Colonic mucosa (tissue), 4 donors: ENCODE results near the gene TIMM23. TPM values are rescaled to one million over a fixed set of nuclear protein-coding genes. Genes with fewer than 3 reads are reported as not detected.

Experiments
- DNase-seq: peaks from one replicate; pipeline ENCODE4 v3.0.0-alpha.2; 2020
- H3K27ac ChIP-seq: fragments of 200-600 bp; one replicate; pipeline ENCODE4 v1.8.0; 2021
- H3K27me3 ChIP-seq: fragments of 200-600 bp; one replicate; pipeline ENCODE4 v1.8.0; 2021
- H3K36me3 ChIP-seq: fragments of 200-600 bp; one replicate; pipeline ENCODE4 v1.8.0; 2021
- H3K4me1 ChIP-seq: fragments of 200-600 bp; one replicate; pipeline ENCODE4 v1.8.0; 2021; ENCODE audit warnings: mild to moderate bottlenecking
- H3K4me3 ChIP-seq: fragments of 200-600 bp; one replicate; pipeline ENCODE4 v1.8.0; 2021
- H3K9ac ChIP-seq, 2 donors: one replicate each; pipeline ENCODE4 v1.7.0; 2013; ENCODE audit warnings: control low read depth in 2 of 2, low read depth in 2 of 2, low read length in 2 of 2
- H3K9me3 ChIP-seq: fragments of 200-600 bp; one replicate; pipeline ENCODE4 v1.8.0; 2021
- CTCF ChIP-seq: fragments of 200-600 bp; IDR thresholded peaks from one replicate; pipeline ENCODE4 v1.8.0; 2022; ENCODE audit warnings: antibody characterized with exemption, mild to moderate bottlenecking
- intact Hi-C: fragments of 100-400 bp; cut with DNase I; formaldehyde crosslinking; loops from one replicate; pipeline ENCODE4 v1.14.1; 2022
- total RNA-seq, 2 donors: library from RNA; stranded (reverse); fragmentation: NEBNext Ultra II Directional in 1 of 2; extraction: Animal tissue kit (Norgen Biotek cat#: 25700) in 1 of 2; gene quantifications; one replicate each; pipeline ENCODE4 v1.2.1, GENCODE V29; 2021
- donor health status: healthy.
- donor health status: DM: no; HTN: no; CAD: no.
- donor health status: DM: no; HTN: no; CAD: no.

Gene TIMM23
- total RNA-seq, 2 donors from 2014 or later = 42.8 to 73.1 TPM

GRCh38 chr10:46002916-46003693 lies 30.8 kb downstream of the TIMM23 start:
- Histone ChIP-seq H3K27me3 (no peaks in the 10 kb centered on the region), H3K27ac (no peak overlapping the region), H3K9ac (no peak overlapping the region), H3K36me3 (peaks cover 11% of the 10 kb centered on the region), H3K4me3 (no peak overlapping the region), H3K4me1 (no peaks in the 10 kb centered on the region), H3K9me3 (no peaks in the 10 kb centered on the region)
- intact Hi-C loops = no loop called here
- no peak for DNase-seq
- no peak for TF ChIP-seq CTCF

- no peaks in the 10 kb centered on the region for H3K27me3 ChIP-seq
- H3K4me3 ChIP-seq = no peak overlapping the region
- no peaks in the 10 kb centered on the region for H3K4me1 ChIP-seq
- peaks cover 11% of the 10 kb centered on the region for H3K36me3 ChIP-seq
- H3K9ac ChIP-seq = no peak overlapping the region
- no peak overlapping the region for H3K27ac ChIP-seq
- no peak for DNase-seq
- intact Hi-C loops = no loop called here
- H3K9me3 ChIP-seq = no peaks in the 10 kb centered on the region
- no peak for TF ChIP-seq CTCF
These were observed 32.7 kb downstream of the TIMM23 start for GRCh38 chr10:46004963-46005362.

- no peak for DNase-seq
- Histone ChIP-seq H3K4me1 (no peaks in the 10 kb centered on the region), H3K36me3 (peaks cover 10% of the 10 kb centered on the region), H3K27me3 (no peaks in the 10 kb centered on the region), H3K9me3 (no peaks in the 10 kb centered on the region), H3K9ac (no peak overlapping the region), H3K4me3 (no peak overlapping the region), H3K27ac (no peak overlapping the region)
- intact Hi-C loops = no loop called here
- no peak for TF ChIP-seq CTCF
These were observed 33.1 kb downstream of the TIMM23 start for GRCh38 chr10:46005383-46005782.

GRCh38 chr10:46006219-46006618 lies 33.9 kb downstream of the TIMM23 start:
- DNase-seq = no peak
- Histone ChIP-seq H3K4me1 (no peaks in the 10 kb centered on the region), H3K4me3 (no peak overlapping the region), H3K27me3 (no peaks in the 10 kb centered on the region), H3K27ac (no peak overlapping the region), H3K9me3 (no peaks in the 10 kb centered on the region), H3K9ac (no peak overlapping the region), H3K36me3 (peaks cover 5% of the 10 kb centered on the region)
- no peak for TF ChIP-seq CTCF
- intact Hi-C loops = no loop called here

- DNase-seq = no peak
- peaks cover 22% of the 10 kb centered on the region for H3K36me3 ChIP-seq
- no peaks in the 10 kb centered on the region for H3K9me3 ChIP-seq
- intact Hi-C loops = no loop called here
- no peak overlapping the region for H3K9ac ChIP-seq
- H3K27ac ChIP-seq = no peak overlapping the region
- no peaks in the 10 kb centered on the region for H3K4me1 ChIP-seq
- no peak overlapping the region for H3K4me3 ChIP-seq
- H3K27me3 ChIP-seq = no peaks in the 10 kb centered on the region
- TF ChIP-seq CTCF = no peak
These were observed 40.5 kb downstream of the TIMM23 start for GRCh38 chr10:46012746-46013145.
